H1 (cell line): Measurements from ENCODE around the gene IGLL5.

Experiments used
- BACH1 ChIP-seq: IDR thresholded peaks from 2 replicates; pipeline ENCODE4 v1.6.1; 2012; ENCODE audit warnings: low read length, improper control_type of control experiment
- CHD2 ChIP-seq: IDR thresholded peaks from 2 replicates; pipeline ENCODE4 v1.6.1; 2012; ENCODE audit warnings: low read length, improper control_type of control experiment
- CHD7 ChIP-seq: fragments of 300-600 bp; sonication (generic); IDR thresholded peaks from 2 replicates; pipeline ENCODE4 v1.7.1; 2012; ENCODE audit warnings: low read length, moderate library complexity, mild to moderate bottlenecking, inconsistent platforms; ENCODE audit not compliant: insufficient replicate concordance
- CTCF ChIP-seq, 3 experiments: IDR thresholded peaks; 1 replicate in 2 of 3; 2 replicates in 1 of 3; pipeline versions ENCODE4 v1.5.1 to v1.6.1; 2011; ENCODE audit warnings: low read length in 3 of 3, mild to moderate bottlenecking in 3 of 3, inconsistent platforms in 2 of 3, low read depth in 1 of 3, moderate library complexity in 1 of 3; ENCODE audit not compliant: insufficient read depth in 1 of 3; ENCODE audit errors: control extremely low read depth in 1 of 3
- EZH2 ChIP-seq: fragments of 200-600 bp; sonication (generic); IDR thresholded peaks from 2 replicates; pipeline ENCODE4 v1.7.1; 2012; ENCODE audit warnings: low read depth, mild to moderate bottlenecking, moderate library complexity, low read length, inconsistent platforms; ENCODE audit not compliant: severe bottlenecking
- MAX ChIP-seq: IDR thresholded peaks from 2 replicates; pipeline ENCODE4 v1.6.1; 2012; ENCODE audit warnings: inconsistent platforms
- POLR2A ChIP-seq, 2 experiments: IDR thresholded peaks; 1 replicate in 1 of 2; 2 replicates in 1 of 2; pipeline ENCODE4 v1.6.1; 2011; ENCODE audit warnings: low read depth in 2 of 2, low read length in 2 of 2, mild to moderate bottlenecking in 2 of 2; ENCODE audit errors: control extremely low read depth in 1 of 2
- POLR2AphosphoS5 ChIP-seq: IDR thresholded peaks from 2 replicates; pipeline ENCODE4 v1.6.1; 2011; ENCODE audit warnings: low read depth, low read length
- RAD21 ChIP-seq, 2 experiments: IDR thresholded peaks in 1 of 2; conservative IDR thresholded peaks in 1 of 2; 2 replicates each; pipeline ENCODE4 v1.6.1; 2011; ENCODE audit warnings: low read depth in 2 of 2, low read length in 2 of 2, improper control_type of control experiment in 1 of 2, inconsistent platforms in 1 of 2, mild to moderate bottlenecking in 1 of 2, moderate library complexity in 1 of 2
- RXRA ChIP-seq: IDR thresholded peaks from 2 replicates; pipeline ENCODE4 v1.6.1; 2011; ENCODE audit warnings: low read depth, mild to moderate bottlenecking, low read length, moderate library complexity; ENCODE audit not compliant: insufficient read depth
- SP2 ChIP-seq: IDR thresholded peaks from 2 replicates; pipeline ENCODE4 v1.6.1; 2012; ENCODE audit warnings: mild to moderate bottlenecking, low read length, inconsistent platforms
- SRF ChIP-seq: IDR thresholded peaks from 2 replicates; pipeline ENCODE4 v1.6.1; 2011; ENCODE audit warnings: mild to moderate bottlenecking, low read depth, low read length, moderate library complexity
- TAF1 ChIP-seq: IDR thresholded peaks from 2 replicates; pipeline ENCODE4 v1.6.1; 2011; ENCODE audit warnings: mild to moderate bottlenecking, low read depth, low read length

GRCh38 chr22:22936180-22936914 lies 48.7 kb downstream of the IGLL5 start:
- TF ChIP-seq CTCF (IDR thresholded peaks at IDR 0.05; ENCODE audit: control extremely low read depth in 1 of 3, insufficient read depth in 1 of 3, low read depth in 1 of 3, low read length in 3 of 3) (no peak), EZH2 (no peak), RXRA (no peak), POLR2AphosphoS5 (no peak), POLR2A (IDR thresholded peaks at IDR 0.05; ENCODE audit: control extremely low read depth in 1 of 2, low read depth in 2 of 2, low read length in 2 of 2) (no peak), RAD21 (IDR thresholded peaks at IDR 0.05 in 1 of 2, conservative IDR thresholded peaks at IDR 0.05 in 1 of 2; ENCODE audit: low read depth in 2 of 2, low read length in 2 of 2) (no peak), CHD2 (no peak), SRF (no peak), CHD7 (no peak), BACH1 (no peak), MAX (no peak), TAF1 (no peak), SP2 (no peak)
